Osteocyte (in vitro differentiated cells): ENCODE measurements around the gene NOXO1. TPM values are rescaled to one million over a fixed set of nuclear protein-coding genes. Genes with fewer than 3 reads are reported as not detected.

ENCODE experiments used
- DNase-seq: peaks from one replicate; pipeline ENCODE4 v3.0.0; 2021; ENCODE audit warnings: mixed read lengths; ENCODE audit not compliant: unreplicated experiment; ENCODE audit errors: extremely low spot score
- H3K27ac Mint-ChIP-seq: one replicate; pipeline ENCODE4 v1.8.0; 2021; ENCODE audit warnings: mild to moderate bottlenecking, mixed read lengths; ENCODE audit not compliant: unreplicated experiment
- H3K27me3 Mint-ChIP-seq: one replicate; pipeline ENCODE4 v1.8.0; 2021; ENCODE audit warnings: mixed read lengths; ENCODE audit not compliant: unreplicated experiment
- H3K36me3 Mint-ChIP-seq: one replicate; pipeline ENCODE4 v1.8.0; 2021; ENCODE audit warnings: mixed read lengths; ENCODE audit not compliant: unreplicated experiment
- H3K4me1 Mint-ChIP-seq: one replicate; pipeline ENCODE4 v1.8.0; 2021; ENCODE audit warnings: mixed read lengths; ENCODE audit not compliant: unreplicated experiment
- H3K4me3 Mint-ChIP-seq: one replicate; pipeline ENCODE4 v1.8.0; 2021; ENCODE audit warnings: mild to moderate bottlenecking, moderate library complexity, mixed read lengths; ENCODE audit not compliant: unreplicated experiment
- H3K9me3 Mint-ChIP-seq: one replicate; pipeline ENCODE4 v1.8.0; 2021; ENCODE audit warnings: mixed read lengths; ENCODE audit not compliant: unreplicated experiment
- total RNA-seq: library from RNA; stranded (reverse); gene quantifications from 2 replicates; pipeline ENCODE4 v1.2.1, GENCODE V29; 2021
- TF ChIP-seq, protein P1 (sequence below): fragments of 200-600 bp; sonication (generic); IDR thresholded peaks from 2 replicates; pipeline ENCODE4 v1.5.0; 2021; ENCODE audit warnings: antibody characterized with exemption, mild to moderate bottlenecking, moderate library complexity

NOXO1 gene
- total RNA-seq, 1 donor from 2014 or later, result 0.54 TPM

- peak; percentile 98 for DNase-seq
- TF ChIP-seq, protein P1, sequence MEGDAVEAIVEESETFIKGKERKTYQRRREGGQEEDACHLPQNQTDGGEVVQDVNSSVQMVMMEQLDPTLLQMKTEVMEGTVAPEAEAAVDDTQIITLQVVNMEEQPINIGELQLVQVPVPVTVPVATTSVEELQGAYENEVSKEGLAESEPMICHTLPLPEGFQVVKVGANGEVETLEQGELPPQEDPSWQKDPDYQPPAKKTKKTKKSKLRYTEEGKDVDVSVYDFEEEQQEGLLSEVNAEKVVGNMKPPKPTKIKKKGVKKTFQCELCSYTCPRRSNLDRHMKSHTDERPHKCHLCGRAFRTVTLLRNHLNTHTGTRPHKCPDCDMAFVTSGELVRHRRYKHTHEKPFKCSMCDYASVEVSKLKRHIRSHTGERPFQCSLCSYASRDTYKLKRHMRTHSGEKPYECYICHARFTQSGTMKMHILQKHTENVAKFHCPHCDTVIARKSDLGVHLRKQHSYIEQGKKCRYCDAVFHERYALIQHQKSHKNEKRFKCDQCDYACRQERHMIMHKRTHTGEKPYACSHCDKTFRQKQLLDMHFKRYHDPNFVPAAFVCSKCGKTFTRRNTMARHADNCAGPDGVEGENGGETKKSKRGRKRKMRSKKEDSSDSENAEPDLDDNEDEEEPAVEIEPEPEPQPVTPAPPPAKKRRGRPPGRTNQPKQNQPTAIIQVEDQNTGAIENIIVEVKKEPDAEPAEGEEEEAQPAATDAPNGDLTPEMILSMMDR, result peak; percentile 97
Observed at GRCh38 chr16:2023092-2024031, 42.1 kb upstream of the NOXO1 start.

GRCh38 chr16:2022723-2023091, 41.4 kb upstream of the NOXO1 start:
- TF ChIP-seq, protein P1, result no peak
- peak; percentile 85 for DNase-seq
- Mint-ChIP-seq H3K27ac (peak overlapping the region; percentile 44), H3K9me3 (no peaks in the 10 kb centered on the region), H3K4me3 (peak overlapping the region; percentile 67), H3K36me3 (no peaks in the 10 kb centered on the region), H3K27me3 (peaks cover 8% of the 10 kb centered on the region), H3K4me1 (peaks cover 28% of the 10 kb centered on the region)

More at GRCh38 chr16:2023092-2024031, 42.1 kb upstream of the NOXO1 start:
- Mint-ChIP-seq H3K27ac (peak overlapping the region; percentile 79), H3K4me3 (peak overlapping the region; percentile 67), H3K9me3 (no peaks in the 10 kb centered on the region), H3K27me3 (peaks cover 8% of the 10 kb centered on the region), H3K36me3 (no peaks in the 10 kb centered on the region), H3K4me1 (peaks cover 33% of the 10 kb centered on the region)

- peak overlapping the region; percentile 32 for H3K4me3 Mint-ChIP-seq
- no peak overlapping the region for H3K27ac Mint-ChIP-seq
- TF ChIP-seq, protein P1, result no peak
- H3K36me3 Mint-ChIP-seq, result no peaks in the 10 kb centered on the region
- DNase-seq, result no peak
- peaks cover 8% of the 10 kb centered on the region for H3K27me3 Mint-ChIP-seq
- no peaks in the 10 kb centered on the region for H3K9me3 Mint-ChIP-seq
- H3K4me1 Mint-ChIP-seq, result peaks cover 27% of the 10 kb centered on the region
Observed at GRCh38 chr16:2019921-2020831, 38.9 kb upstream of the NOXO1 start.

GRCh38 chr16:2019518-2019920, 38.2 kb upstream of the NOXO1 start, which contains the start of gene NPW:
Gene NPW, plus strand, starts transcription at chr16:2019785.
- TF ChIP-seq, protein P1, result no peak
- no peak for DNase-seq
- Mint-ChIP-seq H3K4me1 (peaks cover 29% of the 10 kb centered on the region), H3K36me3 (no peaks in the 10 kb centered on the region), H3K9me3 (no peaks in the 10 kb centered on the region), H3K27ac (no peak within 1 kb of the TSS), H3K27me3 (peaks cover 8% of the 10 kb centered on the region), H3K4me3 (peak within 1 kb of the TSS; percentile 32)
